VCaP (cell line): ENCODE results near the gene DBX1.
"Not testable (repeated sequence)": the region's sequence is repeated elsewhere in the genome, so short reads cannot be mapped to it uniquely, and the experiment has no call there.

Source experiments
- H3K27ac ChIP-seq: fragments of 450-650 bp; 2 replicates; pipeline ENCODE4 v1.5.1; 2017
- CTCF ChIP-seq: fragments of 450-650 bp; conservative IDR thresholded peaks from 2 replicates; pipeline ENCODE4 v1.5.1; 2017; ENCODE audit warnings: mild to moderate bottlenecking, moderate library complexity

Gene DBX1

GRCh38 chr11:20137637-20138036 lies 22.6 kb downstream of the DBX1 start:
- H3K27ac ChIP-seq: no peak overlapping the region
- no peak for TF ChIP-seq CTCF

GRCh38 chr11:20134991-20135736 lies 25.1 kb downstream of the DBX1 start:
- TF ChIP-seq CTCF: no peak; the same call in 1 of the 2 replicates
- no peak overlapping the region for H3K27ac ChIP-seq

GRCh38 chr11:20132667-20133039 lies 27.6 kb downstream of the DBX1 start:
- H3K27ac ChIP-seq: no peak overlapping the region
- TF ChIP-seq CTCF: peak; percentile 65

- TF ChIP-seq CTCF: peak; percentile 90
- no peak overlapping the region for H3K27ac ChIP-seq
Observed at GRCh38 chr11:20131788-20132666, 28.2 kb downstream of the DBX1 start.

- no peak overlapping the region for H3K27ac ChIP-seq
- TF ChIP-seq CTCF: no peak
Observed at GRCh38 chr11:20129665-20130064, 30.6 kb downstream of the DBX1 start.

- H3K27ac ChIP-seq: not testable (repeated sequence)
- TF ChIP-seq CTCF: peak; percentile 43; the same call in 1 of the 2 replicates
Observed at GRCh38 chr11:20128528-20128825, 31.8 kb downstream of the DBX1 start.

GRCh38 chr11:20127671-20128527 lies 32.4 kb downstream of the DBX1 start:
- peak; percentile 85 for TF ChIP-seq CTCF
- no peak overlapping the region for H3K27ac ChIP-seq
